Neural cell (in vitro differentiated cells): ENCODE measurements around the gene EMC6. TPM values are rescaled to one million over a fixed set of nuclear protein-coding genes. Genes with fewer than 3 reads are reported as not detected.

Source experiments
- H2AFZ ChIP-seq: fragments of 200-600, 300-800 bp; sonication (generic), shearing (Covaris generic); 2 replicates; pipeline ENCODE4 v1.6.0; 2014; ENCODE audit warnings: low read depth, mild to moderate bottlenecking, antibody characterized with exemption, low read length, moderate library complexity
- H3F3A ChIP-seq: fragments of 200-600 bp; shearing (Covaris generic); 2 replicates; pipeline ENCODE4 v1.6.1; 2016; ENCODE audit warnings: mild to moderate bottlenecking, moderate library complexity, mixed read lengths, antibody characterized with exemption, low read length; ENCODE audit not compliant: insufficient read depth, poor library complexity, severe bottlenecking
- H3K27ac ChIP-seq: fragments of 200-600, 300-800 bp; sonication (generic), shearing (Covaris generic); 2 replicates; pipeline ENCODE4 v1.5.1; 2014; ENCODE audit warnings: mild to moderate bottlenecking, low read length, moderate library complexity
- H3K27me3 ChIP-seq: fragments of 300-800, 200-600 bp; sonication (generic), shearing (Covaris generic); 2 replicates; pipeline ENCODE4 v1.6.0; 2014; ENCODE audit warnings: mild to moderate bottlenecking, low read depth, low read length, moderate library complexity; ENCODE audit not compliant: insufficient read depth
- H3K36me3 ChIP-seq: fragments of 300-800, 200-600 bp; sonication (generic), shearing (Covaris generic); 2 replicates; pipeline ENCODE4 v1.5.1; 2014; ENCODE audit warnings: mild to moderate bottlenecking, antibody characterized with exemption, low read length, moderate library complexity; ENCODE audit not compliant: insufficient read depth
- H3K4me2 ChIP-seq: fragments of 300-800, 200-600 bp; sonication (generic), shearing (Covaris generic); 2 replicates; pipeline ENCODE4 v1.6.0; 2014; ENCODE audit warnings: mild to moderate bottlenecking, low read length
- H3K4me3 ChIP-seq: fragments of 300-800, 200-600 bp; sonication (generic), shearing (Covaris generic); 2 replicates; pipeline ENCODE4 v1.5.1; 2014; ENCODE audit warnings: mild to moderate bottlenecking, low read length, moderate library complexity
- H3K79me2 ChIP-seq: fragments of 200-600 bp; shearing (Covaris generic); replicated peaks from 2 replicates; pipeline ENCODE4 v1.6.0; 2014; ENCODE audit warnings: mild to moderate bottlenecking, low read length, moderate library complexity; ENCODE audit not compliant: insufficient read depth
- H3K9ac ChIP-seq: fragments of 300-800, 200-600 bp; sonication (generic), shearing (Covaris generic); 2 replicates; pipeline ENCODE4 v1.6.1; 2016; ENCODE audit warnings: mild to moderate bottlenecking, low read length, mixed read lengths
- H3K9me2 ChIP-seq: fragments of 200-600 bp; shearing (Covaris generic); 2 replicates; pipeline ENCODE4 v1.6.1; 2016; ENCODE audit warnings: mild to moderate bottlenecking, low read length, mixed read lengths; ENCODE audit not compliant: insufficient read depth
- H3K9me3 ChIP-seq: fragments of 200-600, 300-800 bp; sonication (generic), shearing (Covaris generic); 2 replicates; pipeline ENCODE4 v1.6.1; 2016; ENCODE audit warnings: mild to moderate bottlenecking, mixed run types, low read length, moderate library complexity, mixed read lengths
- H4K20me1 ChIP-seq: fragments of 200-600 bp; shearing (Covaris generic); 2 replicates; pipeline ENCODE4 v1.6.1; 2016; ENCODE audit warnings: mild to moderate bottlenecking, mixed run types; ENCODE audit not compliant: insufficient read depth
- CTCF ChIP-seq: fragments of 450-650 bp; IDR thresholded peaks from 2 replicates; pipeline ENCODE4 v1.5.1; 2014; ENCODE audit warnings: antibody characterized with exemption, mild to moderate bottlenecking, moderate library complexity; ENCODE audit not compliant: poor library complexity, severe bottlenecking
- EP300 ChIP-seq: fragments of 450-650 bp; conservative IDR thresholded peaks from 2 replicates; pipeline ENCODE4 v1.6.1; 2014; ENCODE audit warnings: antibody characterized with exemption, mild to moderate bottlenecking, moderate library complexity; ENCODE audit not compliant: poor library complexity, severe bottlenecking
- EZH2 ChIP-seq: fragments of 200-600, 300-800 bp; shearing (Covaris generic), sonication (generic); IDR thresholded peaks from 2 replicates; pipeline ENCODE4 v1.6.1; 2014; ENCODE audit warnings: antibody characterized with exemption, low read length, borderline replicate concordance, mild to moderate bottlenecking; ENCODE audit not compliant: insufficient read depth, poor library complexity, severe bottlenecking
- MXI1 ChIP-seq: fragments of 450-650 bp; conservative IDR thresholded peaks from 2 replicates; pipeline ENCODE4 v1.6.1; 2014; ENCODE audit warnings: antibody characterized with exemption, mild to moderate bottlenecking; ENCODE audit not compliant: poor library complexity, severe bottlenecking
- POLR2AphosphoS5 ChIP-seq: IDR thresholded peaks from 2 replicates; pipeline ENCODE4 v1.6.1; 2012
- RAD21 ChIP-seq: fragments of 450-650 bp; conservative IDR thresholded peaks from 2 replicates; pipeline ENCODE4 v1.6.1; 2014; ENCODE audit warnings: antibody characterized with exemption, mild to moderate bottlenecking, moderate library complexity
- REST ChIP-seq: IDR thresholded peaks from 2 replicates; pipeline ENCODE4 v1.6.1; 2012; ENCODE audit warnings: borderline replicate concordance
- SMC3 ChIP-seq: fragments of 450-650 bp; conservative IDR thresholded peaks from 2 replicates; pipeline ENCODE4 v1.6.1; 2014; ENCODE audit warnings: antibody characterized with exemption, mild to moderate bottlenecking, moderate library complexity; ENCODE audit not compliant: poor library complexity
- TAF1 ChIP-seq: IDR thresholded peaks from 2 replicates; pipeline ENCODE4 v1.6.1; 2012; ENCODE audit warnings: low read depth
- polyA plus RNA-seq: library from polyadenylated mRNA; depleted of rRNA; stranded (reverse); fragments of >200 nt; gene quantifications from 2 replicates; pipeline ENCODE4 v1.2.3, GENCODE V29; 2014

EMC6 gene
- polyA plus RNA-seq, 1 donor from 2014 or later, result 61.7 TPM

- H3K9me2 ChIP-seq, result no peaks in the 10 kb centered on the region
- H3K36me3 ChIP-seq, result no peaks in the 10 kb centered on the region
- TF ChIP-seq CTCF, result no peak
- no peak for TF ChIP-seq RAD21
- no peak for TF ChIP-seq POLR2AphosphoS5
- TF ChIP-seq TAF1, result no peak
- TF ChIP-seq MXI1, result no peak
- TF ChIP-seq SMC3, result no peak
- no peak for TF ChIP-seq REST
- no peak for TF ChIP-seq EZH2
- no peak for TF ChIP-seq EP300
- H3K27ac ChIP-seq, result no peak overlapping the region
- H4K20me1 ChIP-seq, result no peaks in the 10 kb centered on the region
- H3K9ac ChIP-seq, result no peak overlapping the region
- no peaks in the 10 kb centered on the region for H3F3A ChIP-seq
- no peaks in the 10 kb centered on the region for H3K79me2 ChIP-seq
- H3K4me3 ChIP-seq, result no peak overlapping the region
- H3K27me3 ChIP-seq, result no peaks in the 10 kb centered on the region
- no peak overlapping the region for H3K4me2 ChIP-seq
- H2AFZ ChIP-seq, result no peak overlapping the region
- no peaks in the 10 kb centered on the region for H3K9me3 ChIP-seq
These were observed 12.4 kb downstream of the EMC6 start for GRCh38 chr17:3681057-3681456.

GRCh38 chr17:3681565-3681964 is 13.0 kb downstream of the EMC6 start:
- no peaks in the 10 kb centered on the region for H3K27me3 ChIP-seq

More at GRCh38 chr17:3681565-3681964, 13.0 kb downstream of the EMC6 start:
- no peaks in the 10 kb centered on the region for H3K79me2 ChIP-seq
- no peaks in the 10 kb centered on the region for H4K20me1 ChIP-seq
- H3K9me2 ChIP-seq, result no peaks in the 10 kb centered on the region
- H3K9ac ChIP-seq, result no peak overlapping the region
- no peaks in the 10 kb centered on the region for H3F3A ChIP-seq
- H3K36me3 ChIP-seq, result no peaks in the 10 kb centered on the region
- no peak for TF ChIP-seq MXI1
- no peak for TF ChIP-seq SMC3
- TF ChIP-seq POLR2AphosphoS5, result no peak
- TF ChIP-seq EP300, result no peak
- no peak for TF ChIP-seq RAD21
- TF ChIP-seq TAF1, result no peak
- no peak for TF ChIP-seq CTCF
- TF ChIP-seq REST, result no peak
- no peak for TF ChIP-seq EZH2
- H3K27ac ChIP-seq, result no peak overlapping the region
- no peak overlapping the region for H2AFZ ChIP-seq
- H3K4me3 ChIP-seq, result no peak overlapping the region
- no peak overlapping the region for H3K4me2 ChIP-seq
- no peaks in the 10 kb centered on the region for H3K9me3 ChIP-seq
